Measurements from ENCODE around the gene TRDN.

The TRDN gene

GRCh38 chr6:123546537-123546936, 90.2 kb downstream of the TRDN start:
- TF ChIP-seq CTCF (IDR thresholded peaks at IDR 0.05; ENCODE audit: borderline replicate concordance, control extremely low read depth, extremely low read depth, insufficient read depth, missing control alignments): no peak
- in situ Hi-C loops (cut with MboI; ENCODE audit: low sequenced_read_pairs, unreplicated experiment): no loop called here
- no peak for DNase-seq (ENCODE audit: low spot score)

GRCh38 chr6:123541462-123541861, 95.3 kb downstream of the TRDN start:
- in situ Hi-C loops (cut with MboI; ENCODE audit: low sequenced_read_pairs, unreplicated experiment): no loop called here
- DNase-seq (ENCODE audit: low spot score): no peak
- no peak for TF ChIP-seq CTCF (IDR thresholded peaks at IDR 0.05; ENCODE audit: borderline replicate concordance, control extremely low read depth, extremely low read depth, insufficient read depth, missing control alignments)

GRCh38 chr6:123533862-123534648, 102.7 kb downstream of the TRDN start:
- no peak for TF ChIP-seq CTCF (IDR thresholded peaks at IDR 0.05; ENCODE audit: borderline replicate concordance, control extremely low read depth, extremely low read depth, insufficient read depth, missing control alignments)
- in situ Hi-C loops (cut with MboI; ENCODE audit: low sequenced_read_pairs, unreplicated experiment): no loop called here
- DNase-seq (ENCODE audit: low spot score): no peak

- no peak for TF ChIP-seq CTCF (IDR thresholded peaks at IDR 0.05; ENCODE audit: borderline replicate concordance, control extremely low read depth, extremely low read depth, insufficient read depth, missing control alignments)
- in situ Hi-C loops (cut with MboI; ENCODE audit: low sequenced_read_pairs, unreplicated experiment): no loop called here
- DNase-seq (ENCODE audit: low spot score): no peak
These were observed 106.9 kb downstream of the TRDN start for GRCh38 chr6:123529843-123530242.

GRCh38 chr6:123529058-123529457, 107.7 kb downstream of the TRDN start:
- TF ChIP-seq CTCF (IDR thresholded peaks at IDR 0.05; ENCODE audit: borderline replicate concordance, control extremely low read depth, extremely low read depth, insufficient read depth, missing control alignments): no peak
- in situ Hi-C loops (cut with MboI; ENCODE audit: low sequenced_read_pairs, unreplicated experiment): no loop called here
- DNase-seq (ENCODE audit: low spot score): no peak

GRCh38 chr6:123527406-123527805, 109.3 kb downstream of the TRDN start:
- in situ Hi-C loops (cut with MboI; ENCODE audit: low sequenced_read_pairs, unreplicated experiment): no loop called here
- DNase-seq (ENCODE audit: low spot score): no peak
- TF ChIP-seq CTCF (IDR thresholded peaks at IDR 0.05; ENCODE audit: borderline replicate concordance, control extremely low read depth, extremely low read depth, insufficient read depth, missing control alignments): no peak

Measured in GM13976 (cell line).